Measurements from ENCODE around the gene YIPF6.
"Not testable (repeated sequence)": the region's sequence is repeated elsewhere in the genome, so short reads cannot be mapped to it uniquely, and the experiment has no call there.

Gene YIPF6

DNA sequence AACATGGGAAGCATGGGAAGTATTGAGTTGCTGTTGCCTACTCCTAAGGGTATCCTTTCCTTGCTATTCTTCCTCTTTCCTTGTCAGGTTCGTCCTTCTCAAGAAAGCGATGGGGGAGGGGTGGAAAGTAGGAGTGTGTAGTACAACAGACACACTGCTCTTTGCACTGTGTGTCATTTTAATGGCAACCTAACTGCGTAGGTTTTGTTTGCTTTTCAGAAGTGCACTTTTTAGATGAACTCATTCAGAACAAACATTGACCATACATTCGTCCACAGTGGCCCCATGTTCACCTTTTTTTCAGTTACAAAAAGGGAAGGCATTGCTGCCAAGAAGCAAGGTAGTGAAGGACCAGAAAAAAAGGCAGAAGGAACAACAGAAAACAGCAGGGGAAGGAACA is 10.2 kb upstream of the YIPF6 start:
- no peaks in the 10 kb centered on the region for H3K4me1 ChIP-seq (ENCODE audit: control extremely low read depth in 1 of 4, control insufficient read depth in 4 of 4, insufficient read depth in 4 of 4, low read length in 3 of 4)
- H3K9me3 ChIP-seq (ENCODE audit: control extremely low read depth in 1 of 5, control insufficient read depth in 4 of 5, insufficient read depth in 2 of 5, low read depth in 1 of 5, low read length in 4 of 5): no peaks in the 10 kb centered on the region
- POLR2A ChIA-PET: no interaction called here
- no peaks in the 10 kb centered on the region for H3K36me3 ChIP-seq (ENCODE audit: control insufficient read depth in 4 of 4, insufficient read depth in 4 of 4, low read length in 3 of 4)
- DNase-seq: no peak
- CTCF ChIA-PET: no interaction called here
- peaks cover 0 to 3% (median 0%) of the 10 kb centered on the region in 5 experiments for H3K27me3 ChIP-seq (replicated peaks in 2 of 5; ENCODE audit: control insufficient read depth in 4 of 5, insufficient read depth in 5 of 5, low read length in 4 of 5)
- 58% methylated on average over 2 of the region's 4 CpGs for WGBS (ENCODE audit: insufficient coverage)
- H3K4me3 ChIP-seq (ENCODE audit: control insufficient read depth in 1 of 7, extremely low read depth in 1 of 7, insufficient read depth in 4 of 7, low read depth in 2 of 7, low read length in 6 of 7): no peak overlapping the region
- H3K27ac ChIP-seq (ENCODE audit: insufficient read depth in 1 of 2, low read depth in 1 of 2, low read length in 2 of 2, poor library complexity in 1 of 2, severe bottlenecking in 2 of 2): no peak overlapping the region

DNA sequence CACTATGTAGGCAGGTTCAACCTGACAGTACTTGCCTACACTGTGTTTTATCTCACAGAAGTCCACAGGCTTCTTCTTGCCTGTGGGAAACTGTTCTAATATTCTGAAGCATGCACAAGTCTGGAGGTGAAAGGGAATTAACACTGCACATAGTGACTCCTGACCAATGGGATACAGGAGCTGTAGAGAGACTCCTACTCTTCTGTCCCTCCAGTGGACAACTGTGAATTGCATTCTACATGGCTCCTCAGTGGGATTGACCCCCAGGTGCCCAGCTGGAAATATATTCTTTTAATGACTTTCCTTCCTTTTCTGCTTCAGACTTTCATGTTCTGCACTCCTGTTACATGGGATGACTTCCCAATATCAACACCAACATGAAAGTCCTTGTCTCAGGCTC is 8.2 kb upstream of the YIPF6 start:
- ChIA-PET CTCF (interaction anchor here (1.3 to 1.5 kb wide), 2 partner anchors 10 to 294 kb away, joined by 4 to 6 read pairs; no protein-coding TSS in a partner anchor), POLR2A (no interaction called here)
- DNase-seq: peak in 2 of 3 donors; percentile 33 to 34

DNA sequence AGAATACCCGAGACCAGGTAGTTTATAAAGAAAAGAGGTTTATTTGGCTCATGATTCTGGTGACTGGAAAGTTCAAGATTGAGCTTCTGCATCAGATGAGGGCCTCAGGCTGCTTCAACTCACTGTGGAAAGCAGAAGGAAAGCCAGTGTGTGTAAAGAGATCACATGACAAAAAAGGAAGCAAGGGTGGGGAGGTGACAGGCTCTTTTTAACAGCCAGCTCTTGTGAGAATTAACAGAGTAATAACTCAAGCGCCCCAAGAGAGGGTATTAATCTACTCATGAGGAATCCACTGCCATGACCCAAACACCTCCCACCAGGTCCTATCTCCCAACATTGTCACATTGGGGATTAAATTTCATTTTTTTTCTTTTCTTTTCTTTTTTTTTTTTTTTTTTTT is 6.3 kb upstream of the YIPF6 start:
- peak in 1 of 3 donors; percentile 17 for DNase-seq
- no peak overlapping the region for H3K4me3 ChIP-seq (ENCODE audit: control insufficient read depth in 1 of 7, extremely low read depth in 1 of 7, insufficient read depth in 4 of 7, low read depth in 2 of 7, low read length in 6 of 7)
- no peaks in the 10 kb centered on the region for H3K4me1 ChIP-seq (ENCODE audit: control extremely low read depth in 1 of 4, control insufficient read depth in 4 of 4, insufficient read depth in 4 of 4, low read length in 3 of 4)
- no CpG with 5 or more reads among the region's 2 CpGs for WGBS (ENCODE audit: insufficient coverage)
- H3K9me3 ChIP-seq (ENCODE audit: control extremely low read depth in 1 of 5, control insufficient read depth in 4 of 5, insufficient read depth in 2 of 5, low read depth in 1 of 5, low read length in 4 of 5): no peaks in the 10 kb centered on the region
- H3K27ac ChIP-seq (ENCODE audit: insufficient read depth in 1 of 2, low read depth in 1 of 2, low read length in 2 of 2, poor library complexity in 1 of 2, severe bottlenecking in 2 of 2): no peak overlapping the region
- no peaks in the 10 kb centered on the region for H3K27me3 ChIP-seq (replicated peaks in 2 of 5; ENCODE audit: control insufficient read depth in 4 of 5, insufficient read depth in 5 of 5, low read length in 4 of 5)
- ChIA-PET POLR2A (no interaction called here), CTCF (no interaction called here)
- H3K36me3 ChIP-seq (ENCODE audit: control insufficient read depth in 4 of 4, insufficient read depth in 4 of 4, low read length in 3 of 4): no peaks in the 10 kb centered on the region

More for the DNA sequence above, 8.2 kb upstream of the YIPF6 start:
- no peaks in the 10 kb centered on the region for H3K4me1 ChIP-seq (ENCODE audit: control extremely low read depth in 1 of 4, control insufficient read depth in 4 of 4, insufficient read depth in 4 of 4, low read length in 3 of 4)
- no peaks in the 10 kb centered on the region for H3K36me3 ChIP-seq (ENCODE audit: control insufficient read depth in 4 of 4, insufficient read depth in 4 of 4, low read length in 3 of 4)
- no peak overlapping the region for H3K27ac ChIP-seq (ENCODE audit: insufficient read depth in 1 of 2, low read depth in 1 of 2, low read length in 2 of 2, poor library complexity in 1 of 2, severe bottlenecking in 2 of 2)
- H3K27me3 ChIP-seq (replicated peaks in 2 of 5; ENCODE audit: control insufficient read depth in 4 of 5, insufficient read depth in 5 of 5, low read length in 4 of 5): peaks cover 0 to 3% (median 0%) of the 10 kb centered on the region in 5 experiments
- H3K9me3 ChIP-seq (ENCODE audit: control extremely low read depth in 1 of 5, control insufficient read depth in 4 of 5, insufficient read depth in 2 of 5, low read depth in 1 of 5, low read length in 4 of 5): no peaks in the 10 kb centered on the region
- H3K4me3 ChIP-seq (ENCODE audit: control insufficient read depth in 1 of 7, extremely low read depth in 1 of 7, insufficient read depth in 4 of 7, low read depth in 2 of 7, low read length in 6 of 7): no peak overlapping the region

DNA sequence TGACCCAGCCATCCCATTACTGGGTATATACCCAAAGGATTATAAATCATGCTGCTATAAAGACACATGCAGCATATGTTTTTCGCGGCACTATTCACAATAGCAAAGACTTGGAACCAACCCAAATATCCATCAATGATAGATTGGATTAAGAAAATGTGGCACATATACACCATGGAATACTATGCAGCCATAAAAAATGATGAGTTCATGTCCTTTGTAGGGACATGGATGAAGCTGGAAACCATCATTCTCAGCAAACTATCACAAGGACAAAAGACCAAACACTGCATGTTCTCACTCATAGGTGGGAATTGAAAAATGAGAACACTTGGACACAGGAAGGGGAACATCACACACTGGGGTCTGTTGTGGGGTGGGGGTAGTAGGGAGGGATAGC is 5.1 kb upstream of the YIPF6 start:
- H3K9me3 ChIP-seq (ENCODE audit: control extremely low read depth in 1 of 5, control insufficient read depth in 4 of 5, insufficient read depth in 2 of 5, low read depth in 1 of 5, low read length in 4 of 5); DNase-seq; H3K36me3 ChIP-seq (ENCODE audit: control insufficient read depth in 4 of 4, insufficient read depth in 4 of 4, low read length in 3 of 4); CTCF ChIA-PET; H3K4me1 ChIP-seq (ENCODE audit: control extremely low read depth in 1 of 4, control insufficient read depth in 4 of 4, insufficient read depth in 4 of 4, low read length in 3 of 4); POLR2A ChIA-PET; H3K4me3 ChIP-seq (ENCODE audit: control insufficient read depth in 1 of 7, extremely low read depth in 1 of 7, insufficient read depth in 4 of 7, low read depth in 2 of 7, low read length in 6 of 7); H3K27me3 ChIP-seq (replicated peaks in 2 of 5; ENCODE audit: control insufficient read depth in 4 of 5, insufficient read depth in 5 of 5, low read length in 4 of 5); H3K27ac ChIP-seq (ENCODE audit: insufficient read depth in 1 of 2, low read depth in 1 of 2, low read length in 2 of 2, poor library complexity in 1 of 2, severe bottlenecking in 2 of 2): not testable (repeated sequence)
- WGBS (ENCODE audit: insufficient coverage): no CpG with 5 or more reads among the region's 2 CpGs

DNA sequence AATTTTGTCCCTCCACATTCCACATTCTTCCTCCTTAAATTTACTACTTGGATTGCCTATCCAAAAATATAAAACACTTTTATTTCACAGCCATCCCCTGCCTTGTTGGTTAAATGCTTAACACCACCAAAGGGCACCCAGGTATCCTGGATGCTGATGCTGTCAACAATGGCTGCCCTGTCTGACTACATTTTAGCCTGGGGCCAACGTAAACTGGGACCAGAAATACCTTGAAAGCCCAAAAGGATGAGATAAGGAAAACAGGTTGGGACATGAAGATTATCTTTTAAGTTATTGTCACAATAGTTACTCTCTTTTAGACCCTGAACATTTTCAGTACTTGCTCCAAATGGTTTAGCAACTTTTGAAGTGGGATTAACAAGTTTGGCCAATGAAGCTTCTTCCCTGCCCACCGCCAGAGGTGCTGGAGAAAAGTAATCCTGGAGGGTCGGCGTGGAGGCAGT is 775 bp upstream of the YIPF6 start:
- H3K4me3 ChIP-seq (ENCODE audit: control insufficient read depth in 1 of 7, extremely low read depth in 1 of 7, insufficient read depth in 4 of 7, low read depth in 2 of 7, low read length in 6 of 7): peak overlapping the region; percentile 68 to 91 (median 80)
- peaks cover 0 to 5% (median 5%) of the 10 kb centered on the region in 4 experiments for H3K4me1 ChIP-seq (ENCODE audit: control extremely low read depth in 1 of 4, control insufficient read depth in 4 of 4, insufficient read depth in 4 of 4, low read length in 3 of 4)
- H3K27ac ChIP-seq (ENCODE audit: insufficient read depth in 1 of 2, low read depth in 1 of 2, low read length in 2 of 2, poor library complexity in 1 of 2, severe bottlenecking in 2 of 2): peak overlapping the region; percentile 96 to 98
- peak in 2 of 3 donors; percentile 31 to 46 for DNase-seq
- peaks cover 0 to 2% (median 0%) of the 10 kb centered on the region in 4 experiments for H3K36me3 ChIP-seq (ENCODE audit: control insufficient read depth in 4 of 4, insufficient read depth in 4 of 4, low read length in 3 of 4)
- H3K27me3 ChIP-seq (replicated peaks in 2 of 5; ENCODE audit: control insufficient read depth in 4 of 5, insufficient read depth in 5 of 5, low read length in 4 of 5): no peaks in the 10 kb centered on the region
- ChIA-PET CTCF (no interaction called here), POLR2A (no interaction called here)
- H3K9me3 ChIP-seq (ENCODE audit: control extremely low read depth in 1 of 5, control insufficient read depth in 4 of 5, insufficient read depth in 2 of 5, low read depth in 1 of 5, low read length in 4 of 5): no peaks in the 10 kb centered on the region
- 44% methylated on average over 3 of the region's 4 CpGs for WGBS (ENCODE audit: insufficient coverage)

DNA sequence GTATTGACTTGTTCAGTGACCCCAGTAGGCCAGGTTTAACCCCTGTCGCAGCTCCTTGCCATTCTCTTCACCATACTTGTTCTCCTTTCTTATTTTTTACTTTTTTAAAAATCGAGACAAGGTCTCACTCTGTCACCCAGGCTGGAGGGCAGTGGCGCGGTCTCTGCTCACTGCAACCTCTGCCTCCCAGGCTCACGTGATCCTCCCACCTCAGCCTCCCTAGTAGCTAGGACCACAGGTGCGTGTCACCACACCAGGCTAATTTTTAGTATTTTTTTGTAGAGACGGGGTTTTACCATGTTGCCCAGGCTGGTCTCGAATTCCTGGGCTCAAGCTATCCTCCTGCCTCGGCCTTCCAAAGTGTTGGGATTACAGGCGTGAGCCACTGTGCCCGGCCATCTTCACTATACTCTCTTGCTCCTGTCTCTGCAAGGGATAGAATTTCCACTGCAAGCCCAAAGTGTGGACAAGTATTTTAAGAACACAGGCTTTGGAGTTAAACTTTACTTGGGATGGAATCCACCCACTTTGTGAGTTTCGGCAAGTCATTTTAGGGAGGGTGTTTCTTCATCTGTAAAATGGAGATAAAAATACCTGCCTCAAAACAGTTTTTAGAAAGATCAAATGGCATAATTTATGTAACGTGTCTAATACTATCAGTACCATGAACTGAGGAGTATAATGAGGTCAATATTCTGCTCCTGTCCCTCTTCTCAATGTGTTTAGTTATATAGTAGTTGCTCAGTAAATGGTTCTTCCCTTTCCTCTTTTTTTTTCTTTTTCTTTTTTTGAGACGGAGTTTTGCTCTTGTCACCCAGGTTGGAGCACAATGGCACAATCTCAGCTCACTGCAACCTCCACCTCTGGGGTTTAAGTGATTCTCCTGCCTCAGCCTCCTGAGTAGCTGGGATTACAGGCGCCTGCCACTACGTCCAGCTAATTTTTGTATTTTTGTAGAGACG is 973 bp downstream of the YIPF6 start:
- Histone ChIP-seq H3K4me3 (ENCODE audit: control insufficient read depth in 1 of 7, extremely low read depth in 1 of 7, insufficient read depth in 4 of 7, low read depth in 2 of 7, low read length in 6 of 7) (peak overlapping the region in 6 of 7 experiments; percentile 73 to 91 (median 81)), H3K9me3 (ENCODE audit: control extremely low read depth in 1 of 5, control insufficient read depth in 4 of 5, insufficient read depth in 2 of 5, low read depth in 1 of 5, low read length in 4 of 5) (no peaks in the 10 kb centered on the region), H3K36me3 (ENCODE audit: control insufficient read depth in 4 of 4, insufficient read depth in 4 of 4, low read length in 3 of 4) (peaks cover 0 to 2% (median 1%) of the 10 kb centered on the region in 4 experiments), H3K27me3 (replicated peaks in 2 of 5; ENCODE audit: control insufficient read depth in 4 of 5, insufficient read depth in 5 of 5, low read length in 4 of 5) (no peaks in the 10 kb centered on the region), H3K4me1 (ENCODE audit: control extremely low read depth in 1 of 4, control insufficient read depth in 4 of 4, insufficient read depth in 4 of 4, low read length in 3 of 4) (peaks cover 0 to 5% (median 5%) of the 10 kb centered on the region in 4 experiments), H3K27ac (ENCODE audit: insufficient read depth in 1 of 2, low read depth in 1 of 2, low read length in 2 of 2, poor library complexity in 1 of 2, severe bottlenecking in 2 of 2) (peak overlapping the region; percentile 96 to 98)
- no peak for DNase-seq
- POLR2A ChIA-PET: no interaction called here
- CTCF ChIA-PET: interaction anchor here (1.5 kb wide), 1 partner anchor 211 kb away, joined by 3 read pairs; no protein-coding TSS in a partner anchor
- WGBS (ENCODE audit: insufficient coverage): 89% methylated on average over 17 of the region's 17 CpGs
